ENCODE data around the gene NR2C1.

NR2C1 gene

GRCh38 chr12:95085612-95086011, 12.2 kb upstream of the NR2C1 start:
- no peak for DNase-seq (ENCODE audit: low read depth in 2 of 2)

- no peak for DNase-seq (ENCODE audit: low read depth in 2 of 2)
These were observed 10.5 kb upstream of the NR2C1 start for GRCh38 chr12:95083938-95084337.

GRCh38 chr12:95083471-95083870, 10.1 kb upstream of the NR2C1 start:
- DNase-seq (ENCODE audit: low read depth in 2 of 2) = no peak

- DNase-seq (ENCODE audit: low read depth in 2 of 2) = no peak
These were observed 3.9 kb upstream of the NR2C1 start for GRCh38 chr12:95077341-95077740.

- DNase-seq (ENCODE audit: low read depth in 2 of 2) = no peak
These were observed 1.3 kb upstream of the NR2C1 start for GRCh38 chr12:95074766-95075165.

- DNase-seq (ENCODE audit: low read depth in 2 of 2) = no peak
These were observed 491 bp upstream of the NR2C1 start for GRCh38 chr12:95073698-95074520.

- DNase-seq (ENCODE audit: low read depth in 2 of 2) = no peak
These were observed 3.0 kb downstream of the NR2C1 start for GRCh38 chr12:95070378-95070777.

- no peak for DNase-seq (ENCODE audit: low read depth in 2 of 2)
These were observed 7.1 kb downstream of the NR2C1 start for GRCh38 chr12:95066091-95066855.

- DNase-seq (ENCODE audit: low read depth in 2 of 2) = no peak
These were observed 12.5 kb downstream of the NR2C1 start for GRCh38 chr12:95060951-95061350.

GRCh38 chr12:95059984-95060383, 13.4 kb downstream of the NR2C1 start:
- no peak for DNase-seq (ENCODE audit: low read depth in 2 of 2)

GRCh38 chr12:95057424-95057823, 16.0 kb downstream of the NR2C1 start:
- DNase-seq (ENCODE audit: low read depth in 2 of 2) = no peak

- no peak for DNase-seq (ENCODE audit: low read depth in 2 of 2)
These were observed 18.4 kb downstream of the NR2C1 start for GRCh38 chr12:95055057-95055456.

- DNase-seq (ENCODE audit: low read depth in 2 of 2) = no peak
These were observed 19.2 kb downstream of the NR2C1 start for GRCh38 chr12:95054206-95054605.

- DNase-seq (ENCODE audit: low read depth in 2 of 2) = no peak
These were observed 22.2 kb downstream of the NR2C1 start for GRCh38 chr12:95051241-95051640.

- DNase-seq (ENCODE audit: low read depth in 2 of 2) = no peak
These were observed 35.5 kb downstream of the NR2C1 start for GRCh38 chr12:95037906-95038305.

GRCh38 chr12:95034750-95035149, 38.7 kb downstream of the NR2C1 start:
- DNase-seq (ENCODE audit: low read depth in 2 of 2) = no peak

- no peak for DNase-seq (ENCODE audit: low read depth in 2 of 2)
These were observed 50.9 kb downstream of the NR2C1 start for GRCh38 chr12:95022477-95022876.

- DNase-seq (ENCODE audit: low read depth in 2 of 2) = no peak
These were observed 55.9 kb downstream of the NR2C1 start for GRCh38 chr12:95017482-95017881.

- DNase-seq (ENCODE audit: low read depth in 2 of 2) = no peak
These were observed 57.3 kb downstream of the NR2C1 start for GRCh38 chr12:95016120-95016519.

GRCh38 chr12:95014554-95014953, 58.9 kb downstream of the NR2C1 start:
- DNase-seq (ENCODE audit: low read depth in 2 of 2) = no peak

GRCh38 chr12:95006206-95006605, 67.2 kb downstream of the NR2C1 start:
- no peak for DNase-seq (ENCODE audit: low read depth in 2 of 2)

GRCh38 chr12:95004610-95005009, 68.8 kb downstream of the NR2C1 start:
- no peak for DNase-seq (ENCODE audit: low read depth in 2 of 2)

- DNase-seq (ENCODE audit: low read depth in 2 of 2) = no peak
These were observed 69.5 kb downstream of the NR2C1 start for GRCh38 chr12:95003921-95004272.
